Measurements from ENCODE around the gene PSIP1. TPM values are rescaled to one million over a fixed set of nuclear protein-coding genes. Genes with fewer than 3 reads are reported as not detected.

The PSIP1 gene
- total RNA-seq, 1 experiment from 2014 or later = 362 TPM

DNA sequence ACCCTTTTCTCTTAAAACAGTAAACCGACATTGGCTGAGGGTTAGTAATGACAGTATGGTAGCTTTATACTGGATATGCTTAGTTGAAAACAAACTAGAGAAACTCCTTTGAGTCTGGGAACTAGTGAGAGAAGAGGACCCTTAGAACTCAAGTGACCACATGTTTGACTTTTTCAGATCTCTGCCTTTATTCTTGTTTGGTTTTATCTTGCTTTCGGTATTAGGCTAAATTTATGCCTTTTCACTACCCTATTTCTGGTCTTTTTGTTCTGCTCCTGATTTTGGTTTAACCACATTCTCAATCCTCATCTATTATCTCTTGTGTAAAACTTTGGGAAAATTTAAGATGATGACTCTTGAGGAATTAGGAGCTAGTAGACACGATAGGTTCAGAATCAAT is 77.1 kb downstream of the PSIP1 start:
- no peak overlapping the region for H3K27ac ChIP-seq (ENCODE audit: insufficient read length, low read depth, low read length)
- no peak overlapping the region for H2BK12ac ChIP-seq (ENCODE audit: insufficient read length, low read depth, low read length)
- no peak overlapping the region for H3T11ph ChIP-seq (ENCODE audit: low read length)
- no peak overlapping the region for H3K56ac ChIP-seq (ENCODE audit: insufficient read length, low read depth, low read length)
- no peak overlapping the region for H4K8ac ChIP-seq (replicated peaks; ENCODE audit: insufficient read length, low read depth, low read length)
- no peak overlapping the region for H3K4ac ChIP-seq (ENCODE audit: low read depth, low read length)
- H2AK5ac ChIP-seq (ENCODE audit: insufficient read length, low read length) = no peak overlapping the region
- Mint-ChIP-seq H3K36me3 (ENCODE audit: insufficient read depth in 1 of 3, low read depth in 3 of 3) (peaks cover 48 to 66% (median 60%) of the 10 kb centered on the region in 3 experiments), H3K27me3 (ENCODE audit: low read depth) (no peaks in the 10 kb centered on the region), H3K9me3 (peaks cover under 1 to 6% of the 10 kb centered on the region in 2 experiments; a peak in 2 of 5 replicates), H3K4me3 (no peak overlapping the region), H3K27ac (no peak overlapping the region), H3K4me1 (peaks cover 6 to 14% of the 10 kb centered on the region in 2 experiments)
- H4K20me1 ChIP-seq (ENCODE audit: control insufficient read depth, insufficient read depth, insufficient read length) = no peaks in the 10 kb centered on the region
- H4K91ac ChIP-seq (ENCODE audit: insufficient read length, low read depth, low read length) = no peak overlapping the region
- no peaks in the 10 kb centered on the region for H3K4me1 ChIP-seq (ENCODE audit: insufficient read depth, low read length)
- H3K4me2 ChIP-seq (ENCODE audit: insufficient read depth, insufficient read length, low read length) = no peak overlapping the region
- H2BK20ac ChIP-seq (ENCODE audit: low read depth, low read length, poor library complexity, severe bottlenecking) = no peak overlapping the region
- H3K9me3 ChIP-seq (ENCODE audit: control insufficient read depth, low read depth, low read length) = no peaks in the 10 kb centered on the region
- H4K5ac ChIP-seq (ENCODE audit: insufficient read length, low read depth, low read length) = no peak overlapping the region
- no peak overlapping the region for H3K18ac ChIP-seq (ENCODE audit: insufficient read length, low read depth, low read length)
- DNase-seq = no peak
- H2BK15ac ChIP-seq (ENCODE audit: low read depth, low read length) = no peak overlapping the region
- H3K14ac ChIP-seq (ENCODE audit: insufficient read depth, low read length) = no peak overlapping the region
- H2BK5ac ChIP-seq (ENCODE audit: insufficient read length, low read length) = no peak overlapping the region
- no peak overlapping the region for H2AFZ ChIP-seq (ENCODE audit: low read length)
- H3K23me2 ChIP-seq (ENCODE audit: insufficient read length, low read depth, low read length, poor library complexity, severe bottlenecking) = no peaks in the 10 kb centered on the region
- no peak overlapping the region for H2BK120ac ChIP-seq (ENCODE audit: low read depth, low read length, poor library complexity, severe bottlenecking)
- no peak overlapping the region for H3K23ac ChIP-seq (ENCODE audit: insufficient read length, low read depth, low read length)
- H3K9ac ChIP-seq (ENCODE audit: extremely low read depth, insufficient read length, low read length) = no peak overlapping the region
- no peaks in the 10 kb centered on the region for H3K27me3 ChIP-seq (ENCODE audit: insufficient read depth, low read length)
- TF ChIP-seq, protein P1, sequence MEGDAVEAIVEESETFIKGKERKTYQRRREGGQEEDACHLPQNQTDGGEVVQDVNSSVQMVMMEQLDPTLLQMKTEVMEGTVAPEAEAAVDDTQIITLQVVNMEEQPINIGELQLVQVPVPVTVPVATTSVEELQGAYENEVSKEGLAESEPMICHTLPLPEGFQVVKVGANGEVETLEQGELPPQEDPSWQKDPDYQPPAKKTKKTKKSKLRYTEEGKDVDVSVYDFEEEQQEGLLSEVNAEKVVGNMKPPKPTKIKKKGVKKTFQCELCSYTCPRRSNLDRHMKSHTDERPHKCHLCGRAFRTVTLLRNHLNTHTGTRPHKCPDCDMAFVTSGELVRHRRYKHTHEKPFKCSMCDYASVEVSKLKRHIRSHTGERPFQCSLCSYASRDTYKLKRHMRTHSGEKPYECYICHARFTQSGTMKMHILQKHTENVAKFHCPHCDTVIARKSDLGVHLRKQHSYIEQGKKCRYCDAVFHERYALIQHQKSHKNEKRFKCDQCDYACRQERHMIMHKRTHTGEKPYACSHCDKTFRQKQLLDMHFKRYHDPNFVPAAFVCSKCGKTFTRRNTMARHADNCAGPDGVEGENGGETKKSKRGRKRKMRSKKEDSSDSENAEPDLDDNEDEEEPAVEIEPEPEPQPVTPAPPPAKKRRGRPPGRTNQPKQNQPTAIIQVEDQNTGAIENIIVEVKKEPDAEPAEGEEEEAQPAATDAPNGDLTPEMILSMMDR (conservative IDR thresholded peaks at IDR 0.05) = no peak
- WGBS (ENCODE audit: extremely low coverage, insufficient read length, low lambda C conversion rate) = no CpG with 5 or more reads among the region's 3 CpGs
- H3K79me2 ChIP-seq (ENCODE audit: insufficient read depth, low read length) = no peaks in the 10 kb centered on the region; the same call in 1 of the 2 replicates
- H3K79me1 ChIP-seq (ENCODE audit: insufficient read depth, low read depth, low read length, poor library complexity, severe bottlenecking) = no peaks in the 10 kb centered on the region
